ENCODE measurements around the gene GRAPL. TPM values are rescaled to one million over a fixed set of nuclear protein-coding genes. Genes with fewer than 3 reads are reported as not detected.
A peak's percentile ranks its signal among the peaks of the same experiment; 100 is the strongest.
"Not testable (repeated sequence)": the region's sequence is repeated elsewhere in the genome, so short reads cannot be mapped to it uniquely, and the experiment has no call there.

Gene GRAPL
- total RNA-seq, 2 experiments from 2014 or later, result 121 to 261 TPM

GRCh38 chr17:19181040-19181875 lies 53.9 kb downstream of the GRAPL start:
- H3K4me3 ChIP-seq (ENCODE audit: low read depth, low read length, poor library complexity, severe bottlenecking); DNase-seq (ENCODE audit: low spot score); H3K9me3 ChIP-seq (ENCODE audit: low read length); intact Hi-C loops (cut with micrococcal nuclease; ENCODE audit: unreplicated experiment); H3K9me2 ChIP-seq (ENCODE audit: insufficient read depth, low read length); H3K27ac ChIP-seq (ENCODE audit: low read depth, low read length, poor library complexity, severe bottlenecking); H4K20me1 ChIP-seq (ENCODE audit: insufficient read depth, low read length); H2AFZ ChIP-seq (ENCODE audit: low read length); H3K4me2 ChIP-seq (ENCODE audit: low read length); H3K4me1 ChIP-seq (ENCODE audit: insufficient read depth, low read length, poor library complexity, severe bottlenecking); POLR2A ChIA-PET; BruUV-seq (replicated peaks); H3K79me2 ChIP-seq (ENCODE audit: insufficient read depth, low read depth, low read length); CTCF ChIA-PET (ENCODE audit: unreplicated experiment); H3K36me3 ChIP-seq (ENCODE audit: insufficient read depth, low read length): not testable (repeated sequence)

- CTCF ChIA-PET (ENCODE audit: unreplicated experiment); H3K36me3 ChIP-seq (ENCODE audit: insufficient read depth, low read length); H3K27ac ChIP-seq (ENCODE audit: low read depth, low read length, poor library complexity, severe bottlenecking); H3K4me2 ChIP-seq (ENCODE audit: low read length); H2AFZ ChIP-seq (ENCODE audit: low read length); H3K4me1 ChIP-seq (ENCODE audit: insufficient read depth, low read length, poor library complexity, severe bottlenecking); POLR2A ChIA-PET; intact Hi-C loops (cut with micrococcal nuclease; ENCODE audit: unreplicated experiment); DNase-seq (ENCODE audit: low spot score); H4K20me1 ChIP-seq (ENCODE audit: insufficient read depth, low read length); H3K9me2 ChIP-seq (ENCODE audit: insufficient read depth, low read length); H3K9me3 ChIP-seq (ENCODE audit: low read length); H3K4me3 ChIP-seq (ENCODE audit: low read depth, low read length, poor library complexity, severe bottlenecking); H3K79me2 ChIP-seq (ENCODE audit: insufficient read depth, low read depth, low read length): not testable (repeated sequence)
- BruUV-seq (replicated peaks), result TSS peak; percentile 100
Observed at GRCh38 chr17:19187883-19188869, 60.8 kb downstream of the GRAPL start.

GRCh38 chr17:19188870-19189708 lies 61.7 kb downstream of the GRAPL start:
- H3K9me3 ChIP-seq (ENCODE audit: low read length); POLR2A ChIA-PET; H4K20me1 ChIP-seq (ENCODE audit: insufficient read depth, low read length); H2AFZ ChIP-seq (ENCODE audit: low read length); CTCF ChIA-PET (ENCODE audit: unreplicated experiment); DNase-seq (ENCODE audit: low spot score); H3K79me2 ChIP-seq (ENCODE audit: insufficient read depth, low read depth, low read length); H3K4me2 ChIP-seq (ENCODE audit: low read length); H3K36me3 ChIP-seq (ENCODE audit: insufficient read depth, low read length); intact Hi-C loops (cut with micrococcal nuclease; ENCODE audit: unreplicated experiment); H3K4me3 ChIP-seq (ENCODE audit: low read depth, low read length, poor library complexity, severe bottlenecking); H3K9me2 ChIP-seq (ENCODE audit: insufficient read depth, low read length); H3K4me1 ChIP-seq (ENCODE audit: insufficient read depth, low read length, poor library complexity, severe bottlenecking); H3K27ac ChIP-seq (ENCODE audit: low read depth, low read length, poor library complexity, severe bottlenecking): not testable (repeated sequence)
- BruUV-seq (replicated peaks), result TSS peak; percentile 100

- DNase-seq (ENCODE audit: low spot score); intact Hi-C loops (cut with micrococcal nuclease; ENCODE audit: unreplicated experiment); POLR2A ChIA-PET: not testable (repeated sequence)
Observed at GRCh38 chr17:19189781-19190405, 62.5 kb downstream of the GRAPL start.

GRCh38 chr17:19196382-19197204 lies 69.2 kb downstream of the GRAPL start:
- H3K27ac ChIP-seq (ENCODE audit: low read depth, low read length, poor library complexity, severe bottlenecking); H2AFZ ChIP-seq (ENCODE audit: low read length); CTCF ChIA-PET (ENCODE audit: unreplicated experiment); H4K20me1 ChIP-seq (ENCODE audit: insufficient read depth, low read length); intact Hi-C loops (cut with micrococcal nuclease; ENCODE audit: unreplicated experiment); H3K9me3 ChIP-seq (ENCODE audit: low read length); POLR2A ChIA-PET; H3K36me3 ChIP-seq (ENCODE audit: insufficient read depth, low read length); H3K79me2 ChIP-seq (ENCODE audit: insufficient read depth, low read depth, low read length); H3K9me2 ChIP-seq (ENCODE audit: insufficient read depth, low read length); DNase-seq (ENCODE audit: low spot score); BruUV-seq (replicated peaks); H3K4me2 ChIP-seq (ENCODE audit: low read length); H3K4me1 ChIP-seq (ENCODE audit: insufficient read depth, low read length, poor library complexity, severe bottlenecking): not testable (repeated sequence)
- H3K4me3 ChIP-seq (ENCODE audit: low read depth, low read length, poor library complexity, severe bottlenecking), result peak overlapping the region; percentile 56

More at GRCh38 chr17:19189781-19190405, 62.5 kb downstream of the GRAPL start:
- H3K79me2 ChIP-seq (ENCODE audit: insufficient read depth, low read depth, low read length); H2AFZ ChIP-seq (ENCODE audit: low read length); BruUV-seq (replicated peaks); H3K4me2 ChIP-seq (ENCODE audit: low read length); H3K4me1 ChIP-seq (ENCODE audit: insufficient read depth, low read length, poor library complexity, severe bottlenecking); H3K9me2 ChIP-seq (ENCODE audit: insufficient read depth, low read length); H3K36me3 ChIP-seq (ENCODE audit: insufficient read depth, low read length); H4K20me1 ChIP-seq (ENCODE audit: insufficient read depth, low read length); H3K4me3 ChIP-seq (ENCODE audit: low read depth, low read length, poor library complexity, severe bottlenecking); H3K27ac ChIP-seq (ENCODE audit: low read depth, low read length, poor library complexity, severe bottlenecking); CTCF ChIA-PET (ENCODE audit: unreplicated experiment); H3K9me3 ChIP-seq (ENCODE audit: low read length): not testable (repeated sequence)
